Astrocyte of the spinal cord (primary cell): ENCODE measurements around the gene DPF1.

Experiments used
- DNase-seq: peaks from one replicate; pipeline ENCODE4 v3.0.0; 2011; ENCODE audit warnings: low read depth, low spot score
- H3K4me3 ChIP-seq: 2 replicates; pipeline ENCODE4 v1.5.1; 2011; ENCODE audit warnings: low read depth, mild to moderate bottlenecking, low read length, moderate library complexity
- in situ Hi-C: cut with HindIII; loops from 2 replicates; pipeline ENCODE4 v1.10.0; 2017; ENCODE audit warnings: low sequenced_read_pairs
- TF ChIP-seq, protein P1 (sequence below): IDR thresholded peaks from 2 replicates; pipeline ENCODE4 v1.5.1; 2012; ENCODE audit warnings: low read depth, mild to moderate bottlenecking, low read length, inconsistent platforms

Gene DPF1

DNA sequence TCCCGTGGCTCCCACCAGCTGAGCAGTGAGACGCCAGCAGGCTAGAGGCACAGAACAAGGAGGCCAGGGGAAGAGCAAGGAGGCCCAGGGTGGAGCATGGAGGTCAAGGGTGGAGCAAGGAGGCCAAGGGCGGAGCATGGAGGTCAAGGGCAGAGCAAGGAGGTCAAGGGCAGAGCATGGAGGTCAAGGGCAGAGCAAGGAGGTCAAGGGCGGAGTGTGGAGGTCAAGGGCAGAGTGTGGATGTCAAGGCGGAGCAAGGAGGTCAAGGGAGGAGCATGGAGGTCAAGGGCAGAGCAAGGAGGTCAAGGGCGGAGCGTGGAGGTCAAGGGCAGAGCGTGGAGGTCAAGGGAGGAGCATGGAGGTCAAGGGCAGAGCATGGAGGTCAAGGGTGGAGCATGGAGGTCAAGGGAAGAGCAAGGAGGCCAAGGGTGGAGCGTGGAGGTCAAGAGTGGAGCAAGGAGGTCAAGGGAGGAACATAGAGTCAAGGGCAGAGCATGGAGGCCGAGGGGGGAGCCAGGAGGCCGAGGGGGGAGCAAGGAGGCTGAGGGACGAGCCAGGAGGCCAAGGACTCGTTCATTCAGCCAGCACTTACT lies 27.7 kb downstream of the DPF1 start:
- in situ Hi-C loops: no loop called here
- TF ChIP-seq, protein P1, sequence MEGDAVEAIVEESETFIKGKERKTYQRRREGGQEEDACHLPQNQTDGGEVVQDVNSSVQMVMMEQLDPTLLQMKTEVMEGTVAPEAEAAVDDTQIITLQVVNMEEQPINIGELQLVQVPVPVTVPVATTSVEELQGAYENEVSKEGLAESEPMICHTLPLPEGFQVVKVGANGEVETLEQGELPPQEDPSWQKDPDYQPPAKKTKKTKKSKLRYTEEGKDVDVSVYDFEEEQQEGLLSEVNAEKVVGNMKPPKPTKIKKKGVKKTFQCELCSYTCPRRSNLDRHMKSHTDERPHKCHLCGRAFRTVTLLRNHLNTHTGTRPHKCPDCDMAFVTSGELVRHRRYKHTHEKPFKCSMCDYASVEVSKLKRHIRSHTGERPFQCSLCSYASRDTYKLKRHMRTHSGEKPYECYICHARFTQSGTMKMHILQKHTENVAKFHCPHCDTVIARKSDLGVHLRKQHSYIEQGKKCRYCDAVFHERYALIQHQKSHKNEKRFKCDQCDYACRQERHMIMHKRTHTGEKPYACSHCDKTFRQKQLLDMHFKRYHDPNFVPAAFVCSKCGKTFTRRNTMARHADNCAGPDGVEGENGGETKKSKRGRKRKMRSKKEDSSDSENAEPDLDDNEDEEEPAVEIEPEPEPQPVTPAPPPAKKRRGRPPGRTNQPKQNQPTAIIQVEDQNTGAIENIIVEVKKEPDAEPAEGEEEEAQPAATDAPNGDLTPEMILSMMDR: no peak
- no peak for DNase-seq
- no peak overlapping the region for H3K4me3 ChIP-seq

DNA sequence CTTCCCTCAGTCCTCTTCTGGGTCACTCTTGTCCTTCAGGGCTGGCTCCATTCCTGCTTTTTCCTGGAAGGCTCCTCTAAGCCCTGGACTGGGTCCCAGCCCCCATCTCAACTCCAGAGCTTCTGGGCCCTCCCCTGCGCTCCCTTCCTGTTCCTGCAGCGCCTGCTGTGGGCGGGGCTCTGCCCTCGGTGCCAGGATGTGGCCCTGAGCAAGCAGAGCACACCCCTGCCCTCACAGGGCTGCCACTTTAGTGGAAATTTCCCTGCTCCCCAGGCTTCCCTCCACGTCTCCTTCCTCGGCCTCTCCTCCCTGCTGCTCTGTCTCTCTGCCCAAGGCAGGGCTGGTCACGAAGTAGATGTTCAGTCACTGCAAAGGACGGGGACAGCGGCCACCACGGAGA lies 28.8 kb downstream of the DPF1 start:
- in situ Hi-C loops: no loop called here
- TF ChIP-seq, protein P1: no peak
- no peak overlapping the region for H3K4me3 ChIP-seq
- no peak for DNase-seq

DNA sequence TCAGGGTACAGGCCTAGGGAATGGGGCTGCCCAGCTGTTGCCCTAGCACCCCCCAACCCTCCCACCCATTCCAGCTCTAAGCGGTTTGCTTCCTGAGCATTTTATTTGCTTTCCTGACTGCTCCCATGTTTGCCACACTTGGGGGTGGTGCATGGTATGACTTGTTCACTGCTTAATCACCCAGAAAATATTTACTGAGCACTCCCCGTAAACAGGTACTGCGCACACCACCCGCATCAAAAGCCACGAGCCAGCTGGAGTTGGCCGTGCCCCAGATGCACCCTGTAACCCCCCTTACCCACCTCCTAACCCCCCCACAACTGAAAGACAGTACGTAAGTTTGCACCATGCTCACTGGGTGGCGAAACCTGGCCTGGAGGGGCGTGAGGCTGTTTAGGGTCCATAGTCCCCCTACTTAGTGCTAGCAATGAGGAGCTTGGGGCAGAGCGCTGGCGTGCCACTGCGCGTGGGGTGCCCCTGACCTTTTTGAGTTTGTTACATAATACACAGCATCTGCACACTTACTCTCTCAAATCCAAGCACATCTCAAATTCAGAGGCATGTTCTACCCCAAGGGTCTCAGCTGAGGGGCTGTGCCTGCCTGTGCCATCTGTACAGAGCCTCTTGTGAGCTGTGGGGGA lies 29.8 kb downstream of the DPF1 start:
- H3K4me3 ChIP-seq: no peak overlapping the region
- no peak for DNase-seq
- TF ChIP-seq, protein P1: no peak
- in situ Hi-C loops: no loop called here

DNA sequence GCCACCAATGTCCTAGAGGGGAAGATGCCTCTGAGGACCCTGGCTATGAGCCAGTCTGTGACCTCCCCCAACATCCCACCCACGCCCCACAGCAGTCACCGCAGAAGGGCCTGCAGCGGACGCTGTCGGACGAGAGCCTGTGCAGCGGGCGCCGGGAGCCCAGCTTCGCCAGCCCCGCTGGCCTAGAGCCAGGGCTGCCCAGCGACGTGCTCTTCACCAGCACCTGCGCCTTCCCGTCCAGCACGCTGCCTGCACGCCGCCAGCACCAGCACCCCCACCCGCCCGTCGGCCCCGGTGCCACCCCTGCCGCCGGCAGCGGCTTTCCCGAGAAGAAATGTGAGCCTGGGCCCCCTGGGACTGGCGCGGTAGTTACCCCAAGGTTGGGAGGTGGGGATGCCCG lies 30.6 kb downstream of the DPF1 start:
- in situ Hi-C loops: no loop called here
- no peak for DNase-seq
- no peak overlapping the region for H3K4me3 ChIP-seq
- TF ChIP-seq, protein P1: no peak

DNA sequence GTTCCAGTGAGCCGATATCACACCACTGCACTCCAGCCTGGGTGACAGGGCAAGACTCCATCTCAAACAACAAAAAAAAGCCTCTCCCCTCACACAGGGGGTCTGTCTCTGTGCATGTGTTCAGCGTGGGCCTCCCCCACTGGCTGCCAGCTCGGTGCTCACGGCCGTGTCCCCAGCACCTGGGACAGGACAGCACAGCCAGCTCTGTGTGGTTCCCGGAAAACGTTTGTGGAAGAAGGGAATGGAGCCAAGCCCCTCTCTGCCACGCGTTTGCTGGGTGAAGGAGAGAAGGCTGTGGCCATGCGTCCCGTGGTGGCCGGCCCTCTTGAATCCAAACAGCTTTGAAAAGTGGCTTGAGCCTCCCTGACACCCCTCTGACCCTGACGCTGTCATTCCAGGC lies 32.3 kb downstream of the DPF1 start:
- in situ Hi-C loops: no loop called here
- no peak for DNase-seq
- no peak overlapping the region for H3K4me3 ChIP-seq
- TF ChIP-seq, protein P1: no peak

DNA sequence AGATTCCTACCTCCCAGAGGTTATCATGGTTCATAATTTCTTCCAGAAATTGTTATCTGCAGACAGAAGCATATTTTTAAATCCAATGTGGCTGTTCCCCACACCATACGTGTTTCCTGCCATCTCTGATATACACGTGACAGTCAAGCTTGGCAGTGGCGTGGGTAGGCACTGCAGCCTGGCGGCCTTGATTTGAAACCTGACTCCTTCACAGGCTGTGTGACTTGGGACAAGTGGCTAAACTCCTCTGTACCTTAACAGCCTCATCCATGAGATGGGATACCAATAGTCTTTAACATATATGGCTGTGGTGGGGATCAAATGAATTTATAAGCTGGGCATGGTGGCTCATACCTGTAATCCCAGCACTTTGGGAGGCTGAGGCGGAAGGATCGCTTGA lies 33.2 kb downstream of the DPF1 start:
- H3K4me3 ChIP-seq: no peak overlapping the region
- in situ Hi-C loops: no loop called here
- DNase-seq: no peak
- TF ChIP-seq, protein P1: no peak
